ENCODE results near the gene VDAC1. TPM values are rescaled to one million over a fixed set of nuclear protein-coding genes. Genes with fewer than 3 reads are reported as not detected.

VDAC1 gene
- total and polyA plus RNA-seq, 10 of the 15 experiments (the other 5 are each of a cell fraction or from before 2014, with no cell fraction given): 245 to 488 (median 349) TPM

- no TSS peak for BruUV-seq (replicated peaks)
- no peaks in the 10 kb centered on the region for H3K27me3 ChIP-seq (replicated peaks in 1 of 2; ENCODE audit: control insufficient read depth in 2 of 2, insufficient read depth in 2 of 2, low read length in 1 of 2)
- no peak for TF ChIP-seq NR2C2 (IDR thresholded peaks at IDR 0.05; ENCODE audit: borderline replicate concordance, control insufficient read depth, insufficient read length, low read depth)
- no peak for TF ChIP-seq RELA (IDR thresholded peaks at IDR 0.05; ENCODE audit: borderline replicate concordance, partially characterized antibody)
- peak; percentile 87 for TF ChIP-seq MEF2B (IDR thresholded peaks at IDR 0.05; ENCODE audit: partially characterized antibody, poor library complexity, severe bottlenecking)
- TF ChIP-seq GATAD2B (conservative IDR thresholded peaks at IDR 0.05; ENCODE audit: low read depth): 0 out of 2 replicates have a peak, but pooled peaks have one; percentile 25
- TF ChIP-seq SIN3A (IDR thresholded peaks at IDR 0.05; ENCODE audit: low read depth, low read length): 0 out of 2 replicates have a peak, but pooled peaks have one; percentile 35
- peak; percentile 53 for TF ChIP-seq IKZF1 (conservative IDR thresholded peaks at IDR 0.05)
- peak in 1 of 2 experiments; percentile 46; a peak in 1 of 4 replicates for TF ChIP-seq EP300 (IDR thresholded peaks at IDR 0.05; ENCODE audit: borderline replicate concordance in 1 of 2, control insufficient read depth in 1 of 2, low read depth in 2 of 2, low read length in 2 of 2)
- TF ChIP-seq GABPA (IDR thresholded peaks at IDR 0.05; ENCODE audit: low read depth): no peak
- no peak for TF ChIP-seq SREBF1 (IDR thresholded peaks at IDR 0.05; ENCODE audit: low read length)
- TF ChIP-seq MEF2A (IDR thresholded peaks at IDR 0.05; ENCODE audit: insufficient read depth, low read depth, low read length): 0 out of 2 replicates have a peak, but pooled peaks have one; percentile 34
- peak; percentile 91 for TF ChIP-seq PAX5 (IDR thresholded peaks at IDR 0.05; ENCODE audit: borderline replicate concordance, low read depth, low read length)
- TF ChIP-seq BHLHE40 (IDR thresholded peaks at IDR 0.05; ENCODE audit: borderline replicate concordance in 1 of 2, low read depth in 2 of 2, low read length in 1 of 2): peak in 1 of 2 experiments; percentile 42; a peak in 1 of 4 replicates
- no peak for TF ChIP-seq HDAC2 (IDR thresholded peaks at IDR 0.05)
- TF ChIP-seq, protein P1, sequence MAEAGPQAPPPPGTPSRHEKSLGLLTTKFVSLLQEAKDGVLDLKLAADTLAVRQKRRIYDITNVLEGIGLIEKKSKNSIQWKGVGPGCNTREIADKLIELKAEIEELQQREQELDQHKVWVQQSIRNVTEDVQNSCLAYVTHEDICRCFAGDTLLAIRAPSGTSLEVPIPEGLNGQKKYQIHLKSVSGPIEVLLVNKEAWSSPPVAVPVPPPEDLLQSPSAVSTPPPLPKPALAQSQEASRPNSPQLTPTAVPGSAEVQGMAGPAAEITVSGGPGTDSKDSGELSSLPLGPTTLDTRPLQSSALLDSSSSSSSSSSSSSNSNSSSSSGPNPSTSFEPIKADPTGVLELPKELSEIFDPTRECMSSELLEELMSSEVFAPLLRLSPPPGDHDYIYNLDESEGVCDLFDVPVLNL (IDR thresholded peaks at IDR 0.05; ENCODE audit: low read depth, low read length): no peak
- TF ChIP-seq MTA2 (IDR thresholded peaks at IDR 0.05; ENCODE audit: low read depth): 0 out of 2 replicates have a peak, but pooled peaks have one; percentile 27
- TF ChIP-seq RUNX3 (IDR thresholded peaks at IDR 0.05; ENCODE audit: low read length): peak; percentile 63
- no peak for TF ChIP-seq SRF (IDR thresholded peaks at IDR 0.05; ENCODE audit: low read depth in 2 of 2, low read length in 2 of 2)
- 0 out of 3 replicates have a peak, but pooled peaks of 1 of the 2 experiments have one; percentile 24 for TF ChIP-seq EGR1 (IDR thresholded peaks at IDR 0.05; ENCODE audit: borderline replicate concordance in 1 of 2, low read depth in 2 of 2, low read length in 2 of 2)
- TF ChIP-seq STAT1 (conservative IDR thresholded peaks at IDR 0.05): no peak
- WGBS (ENCODE audit: insufficient coverage, insufficient replicate concordance, low lambda C conversion rate, missing lambda C conversion rate): 3% methylated on average over 5 of the region's 5 CpGs
- H3K4me2 ChIP-seq (ENCODE audit: control insufficient read depth, insufficient read depth): peak overlapping the region; percentile 37; the same call in 1 of the 2 replicates
- FAIRE-seq: no peak
- CTCF ChIA-PET: interaction anchor here (0.7 to 1.7 kb wide), 6 partner anchors 10 to 105 kb away, joined by 3 to 6 read pairs (median 4); no protein-coding TSS in a partner anchor
- no peak overlapping the region for H3K4me3 ChIP-seq
- H3K4me1 ChIP-seq (ENCODE audit: control insufficient read depth, insufficient read depth, low read length): peaks cover 72% of the 10 kb centered on the region
- no peak overlapping the region for H3K9ac ChIP-seq (ENCODE audit: control insufficient read depth, insufficient read depth, low read length)
- POLR2A ChIA-PET: interaction anchor here (0.5 to 1.3 kb wide), 4 partner anchors 11 to 35 kb away, joined by 3 to 7 read pairs (median 6); no protein-coding TSS in a partner anchor
- intact Hi-C loops (cut with micrococcal nuclease; ENCODE audit: unreplicated experiment) (no loop called here), in situ Hi-C loops (cut with MboI) (no loop called here)
- H2AFZ ChIP-seq (ENCODE audit: control insufficient read depth, low read depth, low read length): peak overlapping the region; percentile 3; the same call in 1 of the 2 replicates
- no peaks in the 10 kb centered on the region for H3K9me3 ChIP-seq (replicated peaks; ENCODE audit: control insufficient read depth, insufficient read depth, low read length)
- DNase-seq (ENCODE audit: low read depth, low spot score): no peak
- peak; percentile 53 for ATAC-seq
- RAD21 ChIA-PET (ENCODE audit: unreplicated experiment): interaction anchor here (0.6 to 1.3 kb wide), 5 partner anchors 9 to 68 kb away, joined by 3 to 4 read pairs (median 3); no protein-coding TSS in a partner anchor
- no peaks in the 10 kb centered on the region for H4K20me1 ChIP-seq (ENCODE audit: control insufficient read depth, insufficient read depth)
- no peaks in the 10 kb centered on the region for H3K79me2 ChIP-seq (ENCODE audit: control insufficient read depth, insufficient read depth, low read length)
- H3K36me3 ChIP-seq (ENCODE audit: control insufficient read depth in 2 of 2, insufficient read depth in 2 of 2, low read length in 1 of 2): no peaks in the 10 kb centered on the region
- SMC1A ChIA-PET (ENCODE audit: uncharacterized antibody, unreplicated experiment): interaction anchor here (0.6 to 1.2 kb wide), 9 partner anchors 10 to 402 kb away, joined by 3 to 5 read pairs (median 3); no protein-coding TSS in a partner anchor
- peak overlapping the region; percentile 28 for H3K27ac ChIP-seq (ENCODE audit: control insufficient read depth, insufficient read depth)
Measured at GRCh38 chr5:133934822-133935666, 69.7 kb downstream of the VDAC1 start.
